Prostate gland (tissue), 2 donors: Measurements from ENCODE around the gene SPARC.

ENCODE experiments used
- CTCF ChIP-seq, 4 experiments: fragments of 200-600 bp in 2 of 4; fragments of 450-650 bp in 2 of 4; sonication (generic) in 2 of 4; IDR thresholded peaks; 1 replicate in 3 of 4; 2 replicates in 1 of 4; pipeline ENCODE4 v1.5.1; 2016 to 2019; ENCODE audit warnings: antibody characterized with exemption in 4 of 4, mild to moderate bottlenecking in 2 of 4, moderate library complexity in 2 of 4
- POLR2A ChIP-seq: fragments of 450-650 bp; IDR thresholded peaks from one replicate; pipeline ENCODE4 v1.6.1; 2016; ENCODE audit warnings: antibody characterized with exemption, mild to moderate bottlenecking
- POLR2AphosphoS5 ChIP-seq: sonication (generic); formaldehyde crosslinking; IDR thresholded peaks from one replicate; pipeline ENCODE4 v1.6.1; 2017; ENCODE audit warnings: antibody characterized with exemption

DNA sequence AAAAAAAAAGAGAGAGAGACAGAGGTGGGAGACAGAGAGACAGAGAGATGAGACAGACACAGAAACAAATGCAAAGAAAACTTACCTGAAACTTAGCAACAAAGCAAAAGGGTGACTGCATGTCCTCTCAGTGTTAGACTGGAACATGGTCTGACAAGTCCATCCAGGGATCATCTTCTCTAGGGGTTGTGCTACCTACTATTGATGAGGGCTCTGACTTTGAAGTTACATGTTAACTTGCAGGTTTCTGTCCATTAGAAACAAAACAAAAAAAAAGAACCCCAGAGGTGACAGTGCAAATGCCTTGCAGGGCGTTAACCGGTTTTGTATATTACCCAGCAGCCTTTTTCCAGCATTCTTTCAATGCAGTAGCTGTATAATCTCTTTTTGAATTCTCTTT is 13.6 kb upstream of the SPARC start:
- TF ChIP-seq POLR2AphosphoS5 (no peak), CTCF (IDR thresholded peaks at IDR 0.05) (no peak), POLR2A (no peak)
